Measurements from ENCODE around the gene PPME1.

PPME1 gene

DNA sequence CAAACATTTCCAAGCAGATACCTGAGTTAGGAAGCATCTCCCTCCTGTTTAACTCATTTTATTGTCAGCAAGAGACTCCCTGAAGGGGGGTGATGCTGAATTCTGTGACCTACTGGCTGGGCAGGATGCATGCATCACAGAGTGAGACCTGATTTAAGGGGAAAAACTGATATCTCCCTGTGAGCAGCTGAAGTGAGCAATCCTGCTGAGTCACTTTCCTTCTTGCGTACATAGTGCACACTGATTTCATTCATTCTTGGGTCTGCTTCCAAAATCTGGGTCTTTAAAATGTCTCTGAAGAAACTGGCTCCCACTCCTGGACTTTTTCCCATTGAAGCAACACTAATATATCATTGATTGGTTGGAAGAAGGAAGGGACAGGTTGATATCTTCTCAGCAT is 117.1 kb downstream of the PPME1 start:
- TF ChIP-seq, protein P1, sequence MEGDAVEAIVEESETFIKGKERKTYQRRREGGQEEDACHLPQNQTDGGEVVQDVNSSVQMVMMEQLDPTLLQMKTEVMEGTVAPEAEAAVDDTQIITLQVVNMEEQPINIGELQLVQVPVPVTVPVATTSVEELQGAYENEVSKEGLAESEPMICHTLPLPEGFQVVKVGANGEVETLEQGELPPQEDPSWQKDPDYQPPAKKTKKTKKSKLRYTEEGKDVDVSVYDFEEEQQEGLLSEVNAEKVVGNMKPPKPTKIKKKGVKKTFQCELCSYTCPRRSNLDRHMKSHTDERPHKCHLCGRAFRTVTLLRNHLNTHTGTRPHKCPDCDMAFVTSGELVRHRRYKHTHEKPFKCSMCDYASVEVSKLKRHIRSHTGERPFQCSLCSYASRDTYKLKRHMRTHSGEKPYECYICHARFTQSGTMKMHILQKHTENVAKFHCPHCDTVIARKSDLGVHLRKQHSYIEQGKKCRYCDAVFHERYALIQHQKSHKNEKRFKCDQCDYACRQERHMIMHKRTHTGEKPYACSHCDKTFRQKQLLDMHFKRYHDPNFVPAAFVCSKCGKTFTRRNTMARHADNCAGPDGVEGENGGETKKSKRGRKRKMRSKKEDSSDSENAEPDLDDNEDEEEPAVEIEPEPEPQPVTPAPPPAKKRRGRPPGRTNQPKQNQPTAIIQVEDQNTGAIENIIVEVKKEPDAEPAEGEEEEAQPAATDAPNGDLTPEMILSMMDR (conservative IDR thresholded peaks at IDR 0.05; ENCODE audit: low read depth, low read length), result no peak
- Histone ChIP-seq H3K4me1 (ENCODE audit: low read depth, poor library complexity, severe bottlenecking) (no peaks in the 10 kb centered on the region), H3K4me2 (no peak overlapping the region), H2AFZ (ENCODE audit: low read depth) (no peak overlapping the region), H3K27ac (no peak overlapping the region), H3K79me2 (ENCODE audit: insufficient read depth, low read depth) (no peaks in the 10 kb centered on the region), H3K27me3 (ENCODE audit: insufficient read depth, low read depth) (no peaks in the 10 kb centered on the region), H3K4me3 (IDR thresholded peaks at IDR 0.05; ENCODE audit: insufficient read depth, low read depth, low read length) (no peak overlapping the region), H3K9ac (no peak overlapping the region), H4K20me1 (ENCODE audit: insufficient read depth) (no peaks in the 10 kb centered on the region), H3K36me3 (ENCODE audit: insufficient read depth) (no peaks in the 10 kb centered on the region)

DNA sequence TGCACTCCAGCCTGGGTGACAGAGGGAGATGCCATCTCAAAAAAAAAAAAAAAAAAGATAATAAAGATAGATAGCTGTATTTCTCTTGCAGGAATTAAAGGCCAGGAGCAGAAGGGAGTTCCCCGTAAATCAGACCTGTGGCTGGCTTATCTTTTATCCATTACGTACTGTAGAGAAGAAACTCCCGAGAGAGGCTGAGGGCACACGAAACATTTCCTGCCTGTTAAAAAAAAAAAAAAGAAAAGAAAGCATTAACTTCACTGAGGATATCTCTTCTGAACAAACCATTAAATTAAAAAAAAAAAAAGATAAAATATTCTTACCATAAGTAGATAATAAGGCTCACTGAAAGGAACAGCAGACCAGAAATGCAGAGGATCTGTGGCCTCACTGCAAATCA is 117.8 kb downstream of the PPME1 start:
- Histone ChIP-seq H3K4me1 (ENCODE audit: low read depth, poor library complexity, severe bottlenecking) (no peaks in the 10 kb centered on the region), H3K4me2 (no peak overlapping the region), H2AFZ (ENCODE audit: low read depth) (no peak overlapping the region), H3K9ac (no peak overlapping the region), H3K27ac (no peak overlapping the region), H4K20me1 (ENCODE audit: insufficient read depth) (no peaks in the 10 kb centered on the region), H3K79me2 (ENCODE audit: insufficient read depth, low read depth) (no peaks in the 10 kb centered on the region), H3K36me3 (ENCODE audit: insufficient read depth) (no peaks in the 10 kb centered on the region), H3K4me3 (IDR thresholded peaks at IDR 0.05; ENCODE audit: insufficient read depth, low read depth, low read length) (no peak overlapping the region), H3K27me3 (ENCODE audit: insufficient read depth, low read depth) (no peaks in the 10 kb centered on the region)
- TF ChIP-seq, protein P1 (conservative IDR thresholded peaks at IDR 0.05; ENCODE audit: low read depth, low read length), result no peak

DNA sequence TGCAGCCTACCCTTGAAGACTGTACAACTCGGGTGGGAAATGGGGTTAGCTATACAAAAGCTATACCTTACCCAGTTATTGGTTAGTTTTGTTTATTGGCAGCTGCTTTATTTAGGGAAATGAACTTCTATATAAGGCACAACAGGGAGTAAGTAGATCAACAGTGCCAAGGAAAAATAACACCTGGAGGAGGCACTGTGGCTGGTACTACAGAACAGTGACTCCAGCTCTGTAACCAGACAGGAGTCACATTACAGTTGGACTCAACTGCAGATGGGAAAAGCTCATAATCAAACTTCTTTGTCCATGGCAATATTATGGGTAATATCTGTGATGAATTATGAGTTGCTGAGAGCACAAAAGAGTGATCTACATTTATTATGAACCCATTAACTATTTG is 126.4 kb downstream of the PPME1 start:
- Histone ChIP-seq H3K79me2 (ENCODE audit: insufficient read depth, low read depth) (no peaks in the 10 kb centered on the region), H3K4me1 (ENCODE audit: low read depth, poor library complexity, severe bottlenecking) (no peaks in the 10 kb centered on the region), H3K36me3 (ENCODE audit: insufficient read depth) (no peaks in the 10 kb centered on the region), H3K4me3 (IDR thresholded peaks at IDR 0.05; ENCODE audit: insufficient read depth, low read depth, low read length) (no peak overlapping the region), H2AFZ (ENCODE audit: low read depth) (no peak overlapping the region), H4K20me1 (ENCODE audit: insufficient read depth) (no peaks in the 10 kb centered on the region), H3K9ac (no peak overlapping the region), H3K27me3 (ENCODE audit: insufficient read depth, low read depth) (no peaks in the 10 kb centered on the region), H3K27ac (no peak overlapping the region), H3K4me2 (no peak overlapping the region)
- TF ChIP-seq, protein P1 (conservative IDR thresholded peaks at IDR 0.05; ENCODE audit: low read depth, low read length), result no peak

DNA sequence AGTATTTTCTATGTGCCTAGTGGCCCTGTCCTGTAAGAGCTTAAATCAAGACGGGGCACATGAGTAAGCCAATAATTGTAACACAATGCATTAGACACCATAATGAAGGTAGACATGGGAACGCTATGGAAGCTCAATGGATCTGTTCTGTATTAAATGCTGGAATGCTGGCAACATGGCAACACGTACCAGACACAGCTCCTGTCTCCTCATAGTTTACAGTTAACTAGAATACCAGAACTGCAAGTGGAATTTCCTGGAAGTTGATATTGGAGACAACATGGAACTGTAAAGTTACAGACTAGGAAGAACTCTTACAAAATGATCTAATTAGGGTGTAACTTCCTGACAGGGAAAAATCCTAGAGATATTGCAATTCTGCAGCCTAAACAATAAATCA is 127.9 kb downstream of the PPME1 start:
- Histone ChIP-seq H3K4me2 (no peak overlapping the region), H3K9ac (no peak overlapping the region), H3K27me3 (ENCODE audit: insufficient read depth, low read depth) (no peaks in the 10 kb centered on the region), H3K4me3 (IDR thresholded peaks at IDR 0.05; ENCODE audit: insufficient read depth, low read depth, low read length) (no peak overlapping the region), H3K27ac (no peak overlapping the region), H3K79me2 (ENCODE audit: insufficient read depth, low read depth) (no peaks in the 10 kb centered on the region), H2AFZ (ENCODE audit: low read depth) (no peak overlapping the region), H3K36me3 (ENCODE audit: insufficient read depth) (no peaks in the 10 kb centered on the region), H4K20me1 (ENCODE audit: insufficient read depth) (no peaks in the 10 kb centered on the region), H3K4me1 (ENCODE audit: low read depth, poor library complexity, severe bottlenecking) (no peaks in the 10 kb centered on the region)
- TF ChIP-seq, protein P1 (conservative IDR thresholded peaks at IDR 0.05; ENCODE audit: low read depth, low read length), result no peak
